ENCODE results near the gene KLLN.
"Not testable (repeated sequence)": the region's sequence is repeated elsewhere in the genome, so short reads cannot be mapped to it uniquely, and the experiment has no call there.

The KLLN gene

DNA sequence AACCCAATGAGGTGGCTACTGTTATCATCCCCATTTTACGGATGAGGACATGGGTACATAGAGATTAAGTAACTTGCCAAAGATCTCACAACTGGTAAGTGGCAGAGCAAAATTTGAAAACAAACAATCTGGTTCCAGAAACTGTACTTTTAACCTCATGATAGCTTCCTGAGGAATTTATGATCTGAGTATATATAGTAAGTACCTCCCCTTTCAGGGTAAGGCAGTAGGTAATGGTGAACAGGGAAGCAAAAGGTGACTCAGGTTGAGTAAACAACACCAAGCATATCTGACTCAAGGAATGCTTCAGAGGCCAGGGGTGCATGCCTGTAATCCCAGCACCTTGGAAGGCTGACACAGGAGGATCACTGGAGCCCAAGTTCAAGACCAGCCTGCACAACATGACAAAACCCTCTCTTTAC is 21.1 kb downstream of the KLLN start:
- Histone ChIP-seq H4K20me1 (no peaks in the 10 kb centered on the region), H3K9ac (no peak overlapping the region), H3K4me2 (no peak overlapping the region), H3K4me3 (no peak overlapping the region), H3K36me3 (no peaks in the 10 kb centered on the region), H3K27me3 (no peaks in the 10 kb centered on the region), H3K9me3 (no peaks in the 10 kb centered on the region), H3K4me1 (peaks cover 5% of the 10 kb centered on the region; the same call in 1 of the 2 replicates), H3K27ac (0 out of 2 replicates have a peak overlapping the region, but pooled peaks have one; percentile 3)
- TF ChIP-seq Cebpa-rat (IDR thresholded peaks at IDR 0.05) = no peak

DNA sequence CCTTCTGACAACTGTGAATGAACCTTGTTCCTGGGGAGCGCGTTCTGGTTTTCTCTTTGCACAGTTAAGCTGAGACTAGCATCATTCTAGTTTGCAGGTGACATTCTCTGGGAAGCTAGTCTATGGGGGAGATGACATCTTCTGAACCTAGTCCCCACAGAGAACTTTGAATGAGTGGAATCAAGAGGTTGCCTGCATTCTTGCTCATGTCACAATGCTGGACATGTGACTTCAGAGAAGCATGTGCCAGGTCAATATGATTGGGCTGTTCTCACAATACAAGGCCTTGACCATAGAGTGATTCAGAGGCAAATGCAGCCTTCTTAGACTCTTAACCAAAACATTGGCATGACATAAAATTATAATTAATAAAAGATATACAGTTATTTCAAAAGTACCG is 22.1 kb downstream of the KLLN start:
- Histone ChIP-seq H3K36me3 (no peaks in the 10 kb centered on the region), H3K27me3 (no peaks in the 10 kb centered on the region), H3K9ac (no peak overlapping the region), H4K20me1 (no peaks in the 10 kb centered on the region), H3K4me2 (no peak overlapping the region), H3K4me1 (peaks cover 5% of the 10 kb centered on the region; the same call in 1 of the 2 replicates), H3K4me3 (no peak overlapping the region), H3K27ac (no peak overlapping the region), H3K9me3 (no peaks in the 10 kb centered on the region)
- TF ChIP-seq Cebpa-rat (IDR thresholded peaks at IDR 0.05) = no peak

DNA sequence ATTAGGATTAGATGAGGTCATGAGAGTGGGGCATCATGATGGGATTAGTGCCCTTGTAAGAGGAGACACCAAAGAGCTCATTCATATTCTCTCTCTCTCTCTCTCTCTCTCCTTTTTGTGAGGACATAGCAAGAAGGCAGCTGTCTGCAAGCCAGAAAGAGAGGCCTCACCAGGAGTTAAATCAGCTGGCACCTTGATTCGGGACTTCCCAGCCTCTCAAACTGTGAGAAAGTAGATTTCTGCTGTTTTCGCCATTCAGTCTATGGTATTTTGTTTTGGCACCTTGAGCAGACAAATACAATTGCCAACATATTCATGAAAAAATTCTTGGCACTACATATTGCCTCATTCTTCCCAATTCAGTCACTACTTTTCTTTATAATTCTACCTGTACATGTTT is 24.7 kb downstream of the KLLN start:
- Histone ChIP-seq H3K36me3 (no peaks in the 10 kb centered on the region), H3K27me3 (no peaks in the 10 kb centered on the region), H3K9ac (no peak overlapping the region), H4K20me1 (no peaks in the 10 kb centered on the region), H3K4me2 (no peak overlapping the region), H3K27ac (no peak overlapping the region), H3K9me3 (no peaks in the 10 kb centered on the region), H3K4me3 (no peak overlapping the region), H3K4me1 (peaks cover 5% of the 10 kb centered on the region; the same call in 1 of the 2 replicates)
- TF ChIP-seq Cebpa-rat (IDR thresholded peaks at IDR 0.05) = no peak

DNA sequence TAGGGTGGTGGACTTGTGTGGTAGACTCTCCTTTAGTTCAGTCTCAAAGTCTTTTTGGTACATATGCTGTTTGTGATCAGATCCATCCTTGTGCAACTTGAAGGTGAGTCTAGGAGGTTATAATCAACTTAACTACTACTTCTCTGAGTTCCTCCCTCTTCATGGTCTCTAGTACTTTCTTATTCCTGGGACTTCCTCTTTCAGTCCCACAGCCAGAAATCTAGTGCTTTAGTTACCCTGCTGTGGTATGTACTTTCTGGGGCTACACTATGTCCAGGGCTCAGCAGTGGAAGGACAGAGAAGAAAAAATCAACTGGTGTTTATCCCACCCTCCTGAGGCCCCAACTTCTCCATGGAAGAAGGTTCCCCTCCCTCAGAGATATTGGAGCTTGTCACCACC is 25.9 kb downstream of the KLLN start:
- no peaks in the 10 kb centered on the region for H3K27me3 ChIP-seq
- no peaks in the 10 kb centered on the region for H3K9me3 ChIP-seq
- no peak overlapping the region for H3K9ac ChIP-seq
- H3K36me3 ChIP-seq = no peaks in the 10 kb centered on the region
- no peak overlapping the region for H3K27ac ChIP-seq
- no peak overlapping the region for H3K4me3 ChIP-seq
- H4K20me1 ChIP-seq = no peaks in the 10 kb centered on the region
- no peak for TF ChIP-seq Cebpa-rat (IDR thresholded peaks at IDR 0.05)
- H3K4me1 ChIP-seq = no peaks in the 10 kb centered on the region
- H3K4me2 ChIP-seq = no peak overlapping the region

DNA sequence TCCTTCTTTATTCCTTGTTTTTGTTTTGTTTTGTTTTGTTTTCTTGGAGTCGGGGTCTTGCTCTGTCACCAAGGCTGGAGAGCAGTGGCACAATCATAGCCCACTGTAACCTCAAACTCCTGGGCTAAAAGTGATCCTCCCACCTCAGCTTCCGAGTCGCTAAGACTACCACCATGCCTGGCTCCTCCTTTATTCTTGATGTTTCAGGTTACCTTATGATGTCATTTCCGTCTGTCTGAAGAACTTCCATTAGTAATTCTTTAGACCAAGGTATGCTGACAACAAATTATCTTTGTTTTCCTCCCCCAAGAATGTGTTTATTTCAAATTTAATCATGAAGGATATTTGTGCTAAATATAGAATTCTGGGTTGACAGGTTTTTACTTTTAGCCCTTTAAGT is 27.2 kb downstream of the KLLN start:
- no peak for TF ChIP-seq Cebpa-rat (IDR thresholded peaks at IDR 0.05)
- no peaks in the 10 kb centered on the region for H3K4me1 ChIP-seq

DNA sequence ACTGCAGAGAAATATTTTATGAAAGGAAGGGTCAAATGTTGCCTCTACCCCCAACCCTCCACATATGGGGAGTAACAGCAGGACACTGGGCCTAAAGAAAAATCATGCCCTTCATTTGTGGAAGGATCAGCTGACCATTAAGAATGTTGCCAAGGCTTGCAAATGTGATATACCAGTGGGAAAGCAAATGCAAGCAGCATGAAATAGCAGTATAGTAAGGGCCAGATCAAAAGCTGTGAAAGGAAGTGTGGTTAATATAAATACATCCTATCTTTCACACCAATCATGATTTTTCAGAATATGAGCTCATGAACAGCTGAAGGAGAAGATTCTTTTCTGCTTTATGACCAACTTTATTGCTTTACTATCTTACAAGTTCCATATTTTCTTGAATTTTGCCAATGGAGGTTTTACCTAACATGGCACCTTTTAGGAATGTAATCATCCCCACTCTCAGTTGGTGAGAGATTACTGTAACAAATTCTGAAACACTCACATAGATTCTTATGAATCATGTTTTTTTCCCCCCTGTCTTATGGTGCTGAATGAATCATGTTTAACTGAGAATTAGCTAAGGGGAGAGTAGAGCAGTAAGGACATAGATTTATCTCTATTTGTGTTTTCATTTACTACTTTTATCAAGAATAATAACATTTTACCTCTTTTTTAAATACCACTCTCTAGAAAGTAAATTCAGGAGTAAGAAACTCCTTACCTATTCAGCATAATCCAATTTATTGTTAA is 33.2 kb downstream of the KLLN start:
- Histone ChIP-seq H3K4me3 (no peak overlapping the region), H3K27ac (no peak overlapping the region), H3K9ac (no peak overlapping the region), H3K4me2 (no peak overlapping the region), H3K9me3 (no peaks in the 10 kb centered on the region), H4K20me1 (no peaks in the 10 kb centered on the region), H3K27me3 (no peaks in the 10 kb centered on the region), H3K36me3 (no peaks in the 10 kb centered on the region), H3K4me1 (no peaks in the 10 kb centered on the region)
- TF ChIP-seq Cebpa-rat (IDR thresholded peaks at IDR 0.05) = no peak

More for the DNA sequence above, 27.2 kb downstream of the KLLN start:
- Histone ChIP-seq H3K9ac (no peak overlapping the region), H3K27ac (no peak overlapping the region), H3K4me3 (no peak overlapping the region), H3K36me3 (no peaks in the 10 kb centered on the region), H3K4me2 (no peak overlapping the region), H4K20me1 (no peaks in the 10 kb centered on the region), H3K27me3 (no peaks in the 10 kb centered on the region), H3K9me3 (no peaks in the 10 kb centered on the region)

DNA sequence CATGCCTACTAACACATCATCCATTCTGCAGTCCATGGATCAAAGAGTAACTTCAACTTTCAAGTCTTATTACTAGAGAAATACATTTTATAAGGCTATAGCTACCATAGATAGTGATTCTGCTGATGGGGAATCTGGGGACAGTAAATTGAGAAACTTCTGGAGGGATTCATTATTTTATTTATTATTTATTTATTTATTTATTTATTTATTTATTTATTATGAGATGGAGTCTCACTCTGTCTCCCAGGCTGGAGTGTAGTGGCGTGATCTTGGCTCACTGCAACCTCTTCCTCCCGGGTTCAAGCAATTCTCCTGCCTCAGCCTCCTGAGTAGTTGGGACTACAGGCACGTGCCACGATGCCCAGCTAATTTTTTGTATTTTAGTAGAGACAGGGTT is 34.3 kb downstream of the KLLN start:
- H3K27me3 ChIP-seq, H3K36me3 ChIP-seq, H3K9me3 ChIP-seq, H3K9ac ChIP-seq, H3K4me1 ChIP-seq, H3K4me3 ChIP-seq, H4K20me1 ChIP-seq, H3K4me2 ChIP-seq, H3K27ac ChIP-seq: not testable (repeated sequence)

DNA sequence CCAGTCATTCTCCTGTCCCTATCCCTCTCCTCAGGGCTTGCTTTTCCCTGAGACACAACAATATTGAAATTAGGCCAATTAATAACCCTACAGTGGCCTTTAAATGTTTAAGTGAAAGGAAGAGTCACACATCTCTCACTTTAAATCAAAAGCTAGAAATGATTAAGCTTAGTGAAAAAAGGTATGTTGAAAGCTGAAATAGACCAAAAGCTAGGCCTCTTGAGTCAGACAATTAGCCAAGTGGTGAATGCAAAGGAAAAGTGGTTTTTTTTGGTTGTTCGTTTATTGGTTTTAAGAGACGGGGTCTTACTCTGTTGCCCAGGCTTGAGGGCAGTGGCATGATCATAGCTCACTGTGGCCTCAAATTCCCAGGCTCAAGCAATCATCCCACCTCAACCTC is 35.7 kb downstream of the KLLN start:
- Histone ChIP-seq H3K9ac (no peak overlapping the region), H3K4me2 (no peak overlapping the region), H3K4me1 (no peaks in the 10 kb centered on the region), H4K20me1 (no peaks in the 10 kb centered on the region), H3K9me3 (no peaks in the 10 kb centered on the region), H3K4me3 (no peak overlapping the region), H3K27me3 (no peaks in the 10 kb centered on the region), H3K27ac (no peak overlapping the region), H3K36me3 (no peaks in the 10 kb centered on the region)
- TF ChIP-seq Cebpa-rat (IDR thresholded peaks at IDR 0.05) = no peak

DNA sequence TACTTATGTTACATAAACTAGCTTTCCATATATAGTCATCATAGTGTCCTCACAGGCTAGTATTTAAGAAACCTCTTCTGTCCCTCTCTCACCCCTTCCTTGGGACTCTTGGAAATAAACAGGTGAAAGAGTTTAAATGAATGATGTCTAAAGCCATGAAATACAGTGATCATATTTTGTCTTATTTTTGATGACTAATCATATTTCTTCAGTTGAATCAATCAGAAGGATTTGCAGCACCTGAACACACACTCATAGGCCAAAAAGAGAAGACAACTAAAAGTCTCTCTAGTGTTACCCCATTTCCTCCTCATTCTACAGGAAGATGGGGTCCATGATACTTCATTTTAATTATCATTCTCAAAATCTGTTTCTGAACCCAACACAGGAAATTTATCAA is 36.7 kb downstream of the KLLN start:
- Histone ChIP-seq H3K9me3 (no peaks in the 10 kb centered on the region), H3K36me3 (no peaks in the 10 kb centered on the region), H3K27me3 (no peaks in the 10 kb centered on the region), H4K20me1 (no peaks in the 10 kb centered on the region), H3K27ac (no peak overlapping the region), H3K4me1 (no peaks in the 10 kb centered on the region), H3K4me3 (no peak overlapping the region), H3K9ac (no peak overlapping the region), H3K4me2 (no peak overlapping the region)
- TF ChIP-seq Cebpa-rat (IDR thresholded peaks at IDR 0.05) = no peak

DNA sequence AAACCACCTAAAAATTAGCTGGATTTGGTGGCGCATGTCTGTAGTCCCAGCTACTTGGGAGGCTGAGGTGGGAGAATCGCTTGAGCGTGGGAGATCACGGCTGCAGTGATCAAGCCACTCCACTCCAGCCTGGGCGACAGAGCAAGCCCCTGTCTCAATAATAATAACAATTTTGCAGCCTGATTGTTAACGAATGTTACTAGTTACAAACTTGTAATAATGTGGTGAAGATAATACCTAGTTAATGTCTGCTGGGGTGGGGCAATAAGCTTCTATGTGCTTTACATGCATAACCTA is 44.1 kb downstream of the KLLN start:
- no peak overlapping the region for H3K4me3 ChIP-seq
- H3K9ac ChIP-seq = no peak overlapping the region
- no peaks in the 10 kb centered on the region for H3K36me3 ChIP-seq
- peak overlapping the region; percentile 92 for H3K4me2 ChIP-seq
- no peak for TF ChIP-seq Cebpa-rat (IDR thresholded peaks at IDR 0.05)
- H4K20me1 ChIP-seq = peaks cover 18% of the 10 kb centered on the region; the same call in 1 of the 2 replicates
- peaks cover 32% of the 10 kb centered on the region for H3K4me1 ChIP-seq
- no peaks in the 10 kb centered on the region for H3K9me3 ChIP-seq
- H3K27me3 ChIP-seq = no peaks in the 10 kb centered on the region
- no peak overlapping the region for H3K27ac ChIP-seq
